Lower leg skin (tissue), 3 donors: ENCODE measurements around the gene FPR3.
"Not testable (repeated sequence)": the region's sequence is repeated elsewhere in the genome, so short reads cannot be mapped to it uniquely, and the experiment has no call there.

Source experiments
- CTCF ChIP-seq, 3 donors: fragments of 450-650 bp; IDR thresholded peaks; one replicate each; pipeline ENCODE4 v1.5.1; 2016; ENCODE audit warnings: antibody characterized with exemption in 3 of 3, mild to moderate bottlenecking in 3 of 3, moderate library complexity in 2 of 3
- POLR2A ChIP-seq, 2 donors: fragments of 450-650 bp; IDR thresholded peaks; one replicate each; pipeline ENCODE4 v1.6.1; 2016 to 2017; ENCODE audit warnings: antibody characterized with exemption in 2 of 2, mild to moderate bottlenecking in 1 of 2, moderate library complexity in 1 of 2

- TF ChIP-seq CTCF, POLR2A (IDR thresholded peaks at IDR 0.05): not testable (repeated sequence)
Observed at GRCh38 chr19:51806571-51806970, 11.6 kb downstream of the FPR3 start.
